GM06990 (cell line): ENCODE data around the gene TUBE1.

ENCODE experiments used
- DNase-seq: peaks from one replicate; pipeline ENCODE4 v3.0.0-alpha.2; 2011; ENCODE audit not compliant: insufficient read length; ENCODE audit errors: extremely low read depth
- H3K27me3 ChIP-seq: replicated peaks from 2 replicates; pipeline ENCODE4 v1.6.0; 2011; ENCODE audit warnings: low read length; ENCODE audit not compliant: control insufficient read depth, insufficient read depth
- H3K36me3 ChIP-seq: 2 replicates; pipeline ENCODE4 v1.5.1; 2011; ENCODE audit warnings: low read length; ENCODE audit not compliant: control insufficient read depth, insufficient read depth
- H3K4me3 ChIP-seq: replicated peaks from 2 replicates; pipeline ENCODE4 v1.5.1; 2011; ENCODE audit warnings: low read depth, mild to moderate bottlenecking, control low read depth, low read length
- CTCF ChIP-seq: IDR thresholded peaks from 2 replicates; pipeline ENCODE4 v1.5.1; 2011; ENCODE audit warnings: low read length, control low read depth, mild to moderate bottlenecking, inconsistent platforms; ENCODE audit not compliant: insufficient read depth, poor library complexity, severe bottlenecking

Gene TUBE1

DNA sequence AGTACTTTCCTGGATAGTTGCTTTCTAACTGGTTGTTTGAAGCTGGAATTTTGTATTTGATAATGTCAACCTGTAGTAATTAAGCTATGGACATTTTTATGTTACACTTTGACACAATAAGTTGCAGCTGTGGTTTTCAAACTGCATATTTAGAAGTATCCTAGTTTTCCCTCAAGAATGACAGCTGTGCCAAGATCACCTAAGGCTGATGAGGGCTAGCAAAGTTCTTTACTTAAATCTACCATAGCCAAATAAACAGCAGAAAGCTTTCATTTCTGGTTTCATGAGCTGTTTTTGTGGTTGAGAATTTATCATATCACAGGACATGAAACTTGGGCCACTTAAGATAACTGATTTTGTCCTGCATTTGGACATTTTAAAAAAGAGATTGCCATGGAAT lies 30.8 kb upstream of the TUBE1 start:
- no peak for TF ChIP-seq CTCF
- no peak for DNase-seq
- H3K4me3 ChIP-seq = no peak overlapping the region
- H3K27me3 ChIP-seq = no peaks in the 10 kb centered on the region; the same call in none of the 2 replicates
- no peaks in the 10 kb centered on the region for H3K36me3 ChIP-seq

GRCh38 chr6:112117554-112117953 lies 30.3 kb upstream of the TUBE1 start:
- Histone ChIP-seq H3K36me3 (no peaks in the 10 kb centered on the region), H3K27me3 (no peaks in the 10 kb centered on the region; the same call in none of the 2 replicates), H3K4me3 (no peak overlapping the region)
- no peak for TF ChIP-seq CTCF
- no peak for DNase-seq

DNA sequence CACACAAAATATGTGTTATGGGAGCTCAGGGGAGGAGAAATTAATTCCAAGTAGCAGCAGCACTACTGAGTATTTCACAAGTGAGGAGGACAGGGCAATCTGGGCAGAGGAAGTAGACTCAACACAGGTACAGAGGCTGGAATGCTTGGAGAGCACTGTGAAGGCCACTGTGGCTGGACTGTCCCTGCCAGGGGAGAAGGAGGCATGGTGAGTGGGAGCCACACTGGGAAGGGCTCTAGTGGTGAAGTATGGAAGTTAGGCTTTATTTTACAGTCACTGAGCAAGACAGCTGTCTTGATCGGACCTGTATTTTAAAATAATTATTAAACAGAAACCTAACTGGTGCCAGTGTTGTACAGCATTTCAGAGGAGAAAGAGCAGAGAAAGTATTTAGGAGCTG lies 28.9 kb upstream of the TUBE1 start:
- DNase-seq = no peak
- H3K27me3 ChIP-seq = no peaks in the 10 kb centered on the region; the same call in none of the 2 replicates
- TF ChIP-seq CTCF = no peak

GRCh38 chr6:112114577-112115223 lies 27.4 kb upstream of the TUBE1 start:
- DNase-seq = no peak
- TF ChIP-seq CTCF = no peak

More for the DNA sequence above, 28.9 kb upstream of the TUBE1 start:
- no peak overlapping the region for H3K4me3 ChIP-seq
- no peaks in the 10 kb centered on the region for H3K36me3 ChIP-seq

GRCh38 chr6:112113918-112114317 lies 26.6 kb upstream of the TUBE1 start:
- no peak for TF ChIP-seq CTCF
- no peaks in the 10 kb centered on the region for H3K36me3 ChIP-seq
- H3K4me3 ChIP-seq = no peak overlapping the region
- no peaks in the 10 kb centered on the region; the same call in none of the 2 replicates for H3K27me3 ChIP-seq
- DNase-seq = no peak

More at GRCh38 chr6:112114577-112115223, 27.4 kb upstream of the TUBE1 start:
- Histone ChIP-seq H3K36me3 (no peaks in the 10 kb centered on the region), H3K4me3 (no peak overlapping the region), H3K27me3 (no peaks in the 10 kb centered on the region; the same call in none of the 2 replicates)
